Transverse colon (tissue), 3 donors: ENCODE measurements around the gene NR3C2.

Source experiments
- CTCF ChIP-seq, 5 experiments: fragments of 200-600 bp in 3 of 5; fragments of 450-650 bp in 2 of 5; sonication (generic) in 3 of 5; IDR thresholded peaks; 1 replicate in 2 of 5; 2 replicates in 3 of 5; pipeline ENCODE4 v1.5.1; 2016 to 2017; ENCODE audit warnings: antibody characterized with exemption in 5 of 5, inconsistent platforms in 3 of 5, mild to moderate bottlenecking in 2 of 5, moderate library complexity in 1 of 5
- POLR2A ChIP-seq: fragments of 450-650 bp; IDR thresholded peaks from one replicate; pipeline ENCODE4 v1.6.1; 2016; ENCODE audit warnings: antibody characterized with exemption, mild to moderate bottlenecking, moderate library complexity

GRCh38 chr4:148286012-148286411, 156.2 kb downstream of the NR3C2 start:
- no peak for TF ChIP-seq POLR2A
- no peak for TF ChIP-seq CTCF (IDR thresholded peaks at IDR 0.05)
